H9 (cell line): Measurements from ENCODE around the gene FAM227A. TPM values are rescaled to one million over a fixed set of nuclear protein-coding genes. Genes with fewer than 3 reads are reported as not detected.
A peak's percentile ranks its signal among the peaks of the same experiment; 100 is the strongest.

Experiments used
- DNase-seq: peaks from one replicate; pipeline ENCODE4 v3.0.0-alpha.2; 2017
- H2AFZ ChIP-seq: one replicate; pipeline ENCODE4 v1.6.1; 2013; ENCODE audit warnings: mild to moderate bottlenecking, low read length, control low read depth, moderate library complexity
- H2AK5ac ChIP-seq: 2 replicates; pipeline ENCODE4 v1.6.1; 2013; ENCODE audit warnings: low read length, control low read depth, mixed read lengths; ENCODE audit not compliant: insufficient read length
- H2BK120ac ChIP-seq: one replicate; pipeline ENCODE4 v1.6.1; 2013; ENCODE audit warnings: low read depth, mild to moderate bottlenecking, low read length, control low read depth, inconsistent platforms; ENCODE audit not compliant: poor library complexity, severe bottlenecking
- H2BK12ac ChIP-seq: 2 replicates; pipeline ENCODE4 v1.6.1; 2013; ENCODE audit warnings: low read length, control low read depth, mixed read lengths, low read depth; ENCODE audit not compliant: insufficient read length
- H2BK15ac ChIP-seq: 2 replicates; pipeline ENCODE4 v1.6.1; 2013; ENCODE audit warnings: low read depth, low read length, control low read depth
- H2BK20ac ChIP-seq: one replicate; pipeline ENCODE4 v1.6.1; 2013; ENCODE audit warnings: low read depth, mild to moderate bottlenecking, low read length, control low read depth, inconsistent platforms; ENCODE audit not compliant: poor library complexity, severe bottlenecking
- H2BK5ac ChIP-seq: 2 replicates; pipeline ENCODE4 v1.6.1; 2013; ENCODE audit warnings: low read length, control low read depth, mixed read lengths; ENCODE audit not compliant: insufficient read length
- H3K14ac ChIP-seq: 2 replicates; pipeline ENCODE4 v1.6.1; 2013; ENCODE audit warnings: low read length, control low read depth; ENCODE audit not compliant: insufficient read depth
- H3K18ac ChIP-seq: 2 replicates; pipeline ENCODE4 v1.6.1; 2013; ENCODE audit warnings: low read depth, mild to moderate bottlenecking, mixed read lengths, low read length, control low read depth; ENCODE audit not compliant: insufficient read length
- H3K23ac ChIP-seq: 2 replicates; pipeline ENCODE4 v1.6.1; 2013; ENCODE audit warnings: low read length, control low read depth, mixed read lengths, low read depth; ENCODE audit not compliant: insufficient read length
- H3K23me2 ChIP-seq: 2 replicates; pipeline ENCODE4 v1.6.1; 2013; ENCODE audit warnings: low read depth, mild to moderate bottlenecking, mixed read lengths, low read length, control low read depth; ENCODE audit not compliant: insufficient read length, poor library complexity, severe bottlenecking
- H3K27ac ChIP-seq: 2 replicates; pipeline ENCODE4 v1.5.1; 2013; ENCODE audit warnings: low read length, control low read depth, mixed read lengths, low read depth; ENCODE audit not compliant: insufficient read length
- H3K27me3 ChIP-seq: 2 replicates; pipeline ENCODE4 v1.6.1; 2013; ENCODE audit warnings: low read length, control low read depth, inconsistent platforms; ENCODE audit not compliant: insufficient read depth
- H3K4ac ChIP-seq: 2 replicates; pipeline ENCODE4 v1.6.1; 2013; ENCODE audit warnings: low read depth, mild to moderate bottlenecking, control low read depth, inconsistent platforms, low read length, moderate library complexity
- H3K4me1 ChIP-seq: 2 replicates; pipeline ENCODE4 v1.6.1; 2013; ENCODE audit warnings: low read length, control low read depth, inconsistent platforms; ENCODE audit not compliant: insufficient read depth
- H3K4me2 ChIP-seq: 2 replicates; pipeline ENCODE4 v1.6.1; 2013; ENCODE audit warnings: low read length, control low read depth, mixed read lengths; ENCODE audit not compliant: insufficient read length, insufficient read depth
- H3K56ac ChIP-seq: 2 replicates; pipeline ENCODE4 v1.6.1; 2013; ENCODE audit warnings: low read depth, mild to moderate bottlenecking, mixed read lengths, low read length, control low read depth; ENCODE audit not compliant: insufficient read length
- H3K79me1 ChIP-seq: 2 replicates; pipeline ENCODE4 v1.6.1; 2013; ENCODE audit warnings: low read depth, mild to moderate bottlenecking, moderate library complexity, low read length, control low read depth, inconsistent platforms; ENCODE audit not compliant: insufficient read depth, poor library complexity, severe bottlenecking
- H3K79me2 ChIP-seq: 2 replicates; pipeline ENCODE4 v1.6.1; 2013; ENCODE audit warnings: low read length, control low read depth, inconsistent platforms; ENCODE audit not compliant: insufficient read depth
- H3K9ac ChIP-seq: 2 replicates; pipeline ENCODE4 v1.6.1; 2013; ENCODE audit warnings: low read length, control low read depth, mixed read lengths; ENCODE audit not compliant: insufficient read length; ENCODE audit errors: extremely low read depth
- H3K9me3 ChIP-seq: one replicate; pipeline ENCODE4 v1.6.1; 2013; ENCODE audit warnings: low read depth, low read length, inconsistent platforms; ENCODE audit not compliant: control insufficient read depth
- H3T11ph ChIP-seq: one replicate; pipeline ENCODE4 v1.6.1; 2013; ENCODE audit warnings: mild to moderate bottlenecking, low read length, control low read depth, inconsistent platforms
- H4K20me1 ChIP-seq: one replicate; pipeline ENCODE4 v1.6.1; 2013; ENCODE audit not compliant: control insufficient read depth, insufficient read length, insufficient read depth
- H4K5ac ChIP-seq: 2 replicates; pipeline ENCODE4 v1.6.1; 2013; ENCODE audit warnings: low read depth, mild to moderate bottlenecking, mixed read lengths, low read length, control low read depth; ENCODE audit not compliant: insufficient read length
- H4K8ac ChIP-seq: replicated peaks from 2 replicates; pipeline ENCODE4 v1.6.1; 2013; ENCODE audit warnings: low read length, control low read depth, mixed read lengths, low read depth; ENCODE audit not compliant: insufficient read length
- H4K91ac ChIP-seq: 2 replicates; pipeline ENCODE4 v1.6.1; 2013; ENCODE audit warnings: low read depth, mild to moderate bottlenecking, moderate library complexity, mixed read lengths, low read length, control low read depth; ENCODE audit not compliant: insufficient read length
- H3K27ac Mint-ChIP-seq, 3 experiments: 2 replicates in 2 of 3; 3 replicates in 1 of 3; pipeline ENCODE4 v1.8.0; 2020 to 2021; ENCODE audit warnings: mixed read lengths in 3 of 3, mild to moderate bottlenecking in 1 of 3, moderate library complexity in 1 of 3
- H3K27me3 Mint-ChIP-seq: 2 replicates; pipeline ENCODE4 v1.8.0; 2021; ENCODE audit warnings: low read depth, mild to moderate bottlenecking, moderate library complexity, mixed read lengths
- H3K36me3 Mint-ChIP-seq, 3 experiments: 2 replicates in 2 of 3; 3 replicates in 1 of 3; pipeline ENCODE4 v1.8.0; 2020 to 2021; ENCODE audit warnings: low read depth in 3 of 3, mixed read lengths in 3 of 3; ENCODE audit not compliant: insufficient read depth in 1 of 3
- H3K4me1 Mint-ChIP-seq, 2 experiments: 2 replicates each; pipeline ENCODE4 v1.8.0; 2020; ENCODE audit warnings: mixed read lengths in 2 of 2
- H3K4me3 Mint-ChIP-seq, 2 experiments: 2 replicates in 1 of 2; 3 replicates in 1 of 2; pipeline ENCODE4 v1.8.0; 2020 to 2021; ENCODE audit warnings: mild to moderate bottlenecking in 2 of 2, mixed read lengths in 2 of 2, moderate library complexity in 1 of 2
- H3K9me3 Mint-ChIP-seq, 2 experiments: 2 replicates in 1 of 2; 3 replicates in 1 of 2; pipeline ENCODE4 v1.8.0; 2020; ENCODE audit warnings: mild to moderate bottlenecking in 2 of 2, mixed read lengths in 2 of 2, moderate library complexity in 1 of 2
- WGBS: extraction: QIAGEN DNeasy Blood & Tissue Kit; methylation state at CpG from one replicate; pipeline ENCODE4 v1.1.7; 2013; ENCODE audit warnings: missing lambda C conversion rate, low lambda C conversion rate, mixed read lengths; ENCODE audit not compliant: insufficient read length; ENCODE audit errors: extremely low coverage; 5-methylcytosine and 5-hydroxymethylcytosine counted together
- total RNA-seq: library from RNA; stranded (reverse); gene quantifications from 2 replicates; pipeline ENCODE4 v1.2.1, GENCODE V29; 2021
- TF ChIP-seq, protein P1 (sequence below): fragments of 200-600 bp; sonication (generic); conservative IDR thresholded peaks from 3 replicates; pipeline ENCODE4 v1.8.0; 2021; ENCODE audit warnings: antibody characterized with exemption, mild to moderate bottlenecking

Gene FAM227A
- total RNA-seq, 1 experiment from 2014 or later: 3.6 TPM

- H3K79me1 ChIP-seq: no peaks in the 10 kb centered on the region
- no peaks in the 10 kb centered on the region for H3K27me3 ChIP-seq
- Mint-ChIP-seq H3K27me3 (no peaks in the 10 kb centered on the region; the same call in 1 of the 2 replicates), H3K9me3 (peaks cover 0 to 5% of the 10 kb centered on the region in 2 experiments; a peak in 3 of 5 replicates), H3K27ac (peak overlapping the region; percentile 100; a peak in 5 of 7 replicates), H3K4me3 (peak overlapping the region; percentile 88 to 97), H3K4me1 (peaks cover 10% of the 10 kb centered on the region in 2 experiments), H3K36me3 (peaks cover 5 to 15% (median 6%) of the 10 kb centered on the region in 3 experiments)
- H3K4me1 ChIP-seq: no peaks in the 10 kb centered on the region
- peak overlapping the region; percentile 3 for H2BK120ac ChIP-seq
- H3K4ac ChIP-seq: no peak overlapping the region
- H2BK15ac ChIP-seq: no peak overlapping the region
- TF ChIP-seq, protein P1, sequence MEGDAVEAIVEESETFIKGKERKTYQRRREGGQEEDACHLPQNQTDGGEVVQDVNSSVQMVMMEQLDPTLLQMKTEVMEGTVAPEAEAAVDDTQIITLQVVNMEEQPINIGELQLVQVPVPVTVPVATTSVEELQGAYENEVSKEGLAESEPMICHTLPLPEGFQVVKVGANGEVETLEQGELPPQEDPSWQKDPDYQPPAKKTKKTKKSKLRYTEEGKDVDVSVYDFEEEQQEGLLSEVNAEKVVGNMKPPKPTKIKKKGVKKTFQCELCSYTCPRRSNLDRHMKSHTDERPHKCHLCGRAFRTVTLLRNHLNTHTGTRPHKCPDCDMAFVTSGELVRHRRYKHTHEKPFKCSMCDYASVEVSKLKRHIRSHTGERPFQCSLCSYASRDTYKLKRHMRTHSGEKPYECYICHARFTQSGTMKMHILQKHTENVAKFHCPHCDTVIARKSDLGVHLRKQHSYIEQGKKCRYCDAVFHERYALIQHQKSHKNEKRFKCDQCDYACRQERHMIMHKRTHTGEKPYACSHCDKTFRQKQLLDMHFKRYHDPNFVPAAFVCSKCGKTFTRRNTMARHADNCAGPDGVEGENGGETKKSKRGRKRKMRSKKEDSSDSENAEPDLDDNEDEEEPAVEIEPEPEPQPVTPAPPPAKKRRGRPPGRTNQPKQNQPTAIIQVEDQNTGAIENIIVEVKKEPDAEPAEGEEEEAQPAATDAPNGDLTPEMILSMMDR: no peak
- no peak overlapping the region for H2AFZ ChIP-seq
- no peak overlapping the region for H4K5ac ChIP-seq
- no peak for DNase-seq
- H2BK5ac ChIP-seq: no peak overlapping the region
- no peak overlapping the region for H3K56ac ChIP-seq
- peak overlapping the region; percentile 73 for H3K4me2 ChIP-seq
- no peak overlapping the region for H4K8ac ChIP-seq
- H3K14ac ChIP-seq: peak overlapping the region; percentile 77; the same call in 1 of the 2 replicates
- no peak overlapping the region for H3K27ac ChIP-seq
- no peak overlapping the region for H4K91ac ChIP-seq
- H4K20me1 ChIP-seq: no peaks in the 10 kb centered on the region
- H2BK12ac ChIP-seq: no peak overlapping the region
- H2AK5ac ChIP-seq: no peak overlapping the region
- H3K79me2 ChIP-seq: no peaks in the 10 kb centered on the region
- H3K9me3 ChIP-seq: no peaks in the 10 kb centered on the region
- H2BK20ac ChIP-seq: no peak overlapping the region
- peak overlapping the region; percentile 86 for H3K18ac ChIP-seq
- no peak overlapping the region for H3K9ac ChIP-seq
- H3T11ph ChIP-seq: no peak overlapping the region
- H3K23me2 ChIP-seq: peaks cover 16% of the 10 kb centered on the region
- WGBS: no CpG with 5 or more reads among the region's 22 CpGs
- no peak overlapping the region for H3K23ac ChIP-seq
These were observed 505 bp downstream of the FAM227A start for GRCh38 chr22:38655519-38656255.
